ENCODE data around the gene TRIM66. TPM values are rescaled to one million over a fixed set of nuclear protein-coding genes. Genes with fewer than 3 reads are reported as not detected.

TRIM66 gene
- total and polyA plus RNA-seq, 10 of the 15 experiments (the other 5 are each of a cell fraction or from before 2014, with no cell fraction given) = 1.7 to 14.5 (median 7.4) TPM

- Histone ChIP-seq H3K36me3 (ENCODE audit: control insufficient read depth in 2 of 2, insufficient read depth in 2 of 2, low read length in 1 of 2) (no peaks in the 10 kb centered on the region; a peak in 2 of 4 replicates), H3K79me2 (ENCODE audit: control insufficient read depth, insufficient read depth, low read length) (no peaks in the 10 kb centered on the region), H3K9ac (ENCODE audit: control insufficient read depth, insufficient read depth, low read length) (no peak overlapping the region), H3K27ac (ENCODE audit: control insufficient read depth, insufficient read depth) (no peak overlapping the region), H3K4me1 (ENCODE audit: control insufficient read depth, insufficient read depth, low read length) (no peaks in the 10 kb centered on the region), H3K4me2 (ENCODE audit: control insufficient read depth, insufficient read depth) (no peak overlapping the region), H3K27me3 (replicated peaks in 1 of 2; ENCODE audit: control insufficient read depth in 2 of 2, insufficient read depth in 2 of 2, low read length in 1 of 2) (no peaks in the 10 kb centered on the region), H2AFZ (ENCODE audit: control insufficient read depth, low read depth, low read length) (no peak overlapping the region), H4K20me1 (ENCODE audit: control insufficient read depth, insufficient read depth) (no peaks in the 10 kb centered on the region), H3K4me3 (no peak overlapping the region), H3K9me3 (replicated peaks; ENCODE audit: control insufficient read depth, insufficient read depth, low read length) (peaks cover 1% of the 10 kb centered on the region; the same call in 2 of the 3 replicates)
- FAIRE-seq = no peak
- RAD21 ChIA-PET (ENCODE audit: unreplicated experiment) = interaction anchor here (0.7 to 1.0 kb wide), 2 partner anchors 10 to 96 kb away, joined by 3 to 4 read pairs; partner anchors contain the start of genes RPL27A and TRIM66
- no TSS peak for BruUV-seq (replicated peaks)
- POLR2A ChIA-PET = no interaction called here
- in situ Hi-C loops (cut with MboI) (no loop called here), intact Hi-C loops (cut with micrococcal nuclease; ENCODE audit: unreplicated experiment) (no loop called here)
- SMC1A ChIA-PET (ENCODE audit: uncharacterized antibody, unreplicated experiment) = interaction anchor here (1.0 kb wide), 1 partner anchor 9 kb away, joined by 3 read pairs; no protein-coding TSS in a partner anchor
- TF ChIP-seq CUX1 (IDR thresholded peaks at IDR 0.05; ENCODE audit: insufficient replicate concordance, low read depth, low read length) (no peak), ZNF217 (IDR thresholded peaks at IDR 0.05) (no peak), NR2F1 (conservative IDR thresholded peaks at IDR 0.05) (no peak), NBN (IDR thresholded peaks at IDR 0.05) (no peak), CHD4 (IDR thresholded peaks at IDR 0.05) (no peak), GATAD2B (conservative IDR thresholded peaks at IDR 0.05; ENCODE audit: low read depth) (no peak), SRF (IDR thresholded peaks at IDR 0.05; ENCODE audit: low read depth in 2 of 2, low read length in 2 of 2) (no peak), ZZZ3 (IDR thresholded peaks at IDR 0.05; ENCODE audit: control insufficient read depth, insufficient read length, low read depth) (no peak), PML (IDR thresholded peaks at IDR 0.05; ENCODE audit: low read length) (no peak), SREBF2 (IDR thresholded peaks at IDR 0.05; ENCODE audit: low read length) (no peak), MEF2A (IDR thresholded peaks at IDR 0.05; ENCODE audit: insufficient read depth, low read depth, low read length) (no peak), ZBED1 (IDR thresholded peaks at IDR 0.05; ENCODE audit: borderline replicate concordance) (no peak), CREB1 (IDR thresholded peaks at IDR 0.05; ENCODE audit: low read depth) (no peak), POLR2A (IDR thresholded peaks at IDR 0.05; ENCODE audit: low read depth, low read length) (no peak), ZBTB4 (CRISPR knock-in tag; IDR thresholded peaks at IDR 0.05) (no peak)
- ATAC-seq = no peak
- CTCF ChIA-PET = interaction anchor here (0.6 to 3.2 kb wide), 4 partner anchors 9 to 500 kb away, joined by 3 to 17 read pairs (median 3); no protein-coding TSS in a partner anchor
- no peak for DNase-seq (ENCODE audit: low read depth, low spot score)
- no CpG with 5 or more reads among the region's 1 CpG for WGBS (ENCODE audit: insufficient coverage, insufficient replicate concordance, low lambda C conversion rate, missing lambda C conversion rate)
These were observed 96.3 kb downstream of the TRIM66 start for GRCh38 chr11:8586184-8586583.

All from GM12878 (cell line).